NCI-H1105 (cell line): ENCODE measurements around the gene GATAD2A.
"Not testable (repeated sequence)": the region's sequence is repeated elsewhere in the genome, so short reads cannot be mapped to it uniquely, and the experiment has no call there.

Experiments used
- DNase-seq: peaks from one replicate; lab custom pipeline; 2025; lab: John Stamatoyannopoulos, UW

The GATAD2A gene

GRCh38 chr19:19447536-19448237 lies 42.2 kb downstream of the GATAD2A start:
- DNase-seq, result no peak

- no peak for DNase-seq
Observed at GRCh38 chr19:19448238-19448544, 42.7 kb downstream of the GATAD2A start.

- no peak for DNase-seq
Observed at GRCh38 chr19:19451429-19452242, 46.2 kb downstream of the GATAD2A start.

GRCh38 chr19:19452243-19453124 lies 47.0 kb downstream of the GATAD2A start:
- DNase-seq, result no peak

GRCh38 chr19:19453125-19453454 lies 47.6 kb downstream of the GATAD2A start:
- DNase-seq, result no peak

DNA sequence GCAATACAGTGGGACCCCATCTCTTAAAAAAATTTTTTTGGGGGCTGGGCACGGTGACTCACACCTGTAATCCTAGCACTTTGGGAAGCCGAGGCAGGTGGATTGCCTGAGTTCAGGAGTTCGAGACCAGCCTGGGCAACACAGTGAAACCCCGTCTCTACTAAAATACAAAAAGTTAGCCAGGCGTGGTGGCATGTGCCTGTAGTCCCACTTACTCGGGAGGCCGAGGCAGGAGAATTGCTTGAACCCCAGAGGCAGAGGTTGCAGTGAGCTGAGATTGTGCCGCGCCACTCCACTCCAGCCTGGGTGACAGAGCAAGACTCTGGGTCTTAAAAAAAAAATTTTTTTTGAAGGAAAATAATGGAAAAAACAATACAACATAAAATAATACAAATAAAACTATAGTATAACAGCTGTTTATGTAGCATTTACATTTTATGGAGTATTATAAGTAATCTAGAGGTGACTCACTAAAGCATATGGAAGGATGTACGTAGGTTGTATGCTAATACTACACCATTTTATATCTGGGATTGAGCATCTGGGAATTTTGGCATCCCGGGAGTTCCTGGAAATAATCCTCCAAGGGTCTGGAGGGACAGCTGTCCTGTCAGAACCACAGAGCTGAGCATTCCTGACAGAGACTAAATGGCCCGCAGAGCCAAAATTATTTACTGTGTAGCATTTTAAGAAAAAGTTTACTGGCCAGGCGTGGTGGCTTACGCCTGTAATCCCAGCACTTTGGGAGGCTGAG lies 49.9 kb downstream of the GATAD2A start:
- DNase-seq, result not testable (repeated sequence)

DNA sequence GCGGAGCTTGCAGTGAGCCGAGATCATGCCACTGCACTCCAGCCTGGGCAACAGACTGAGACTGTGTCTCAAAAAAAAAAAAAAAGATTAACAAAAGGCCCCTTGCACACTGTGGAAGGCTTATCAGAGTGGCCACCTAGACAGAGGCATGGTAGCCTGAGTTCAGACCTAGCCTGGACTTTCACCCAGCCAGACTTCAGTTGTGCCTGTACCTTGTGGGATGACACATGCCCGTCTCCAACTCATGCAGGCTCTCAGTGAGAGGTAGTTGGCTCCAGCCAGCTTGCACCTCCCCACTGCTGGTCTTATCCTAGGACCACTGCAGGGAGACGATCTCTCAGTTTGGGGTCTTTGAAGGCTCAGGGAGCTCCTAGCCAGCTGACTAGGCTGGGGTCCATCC lies 52.2 kb downstream of the GATAD2A start:
- DNase-seq, result no peak

DNA sequence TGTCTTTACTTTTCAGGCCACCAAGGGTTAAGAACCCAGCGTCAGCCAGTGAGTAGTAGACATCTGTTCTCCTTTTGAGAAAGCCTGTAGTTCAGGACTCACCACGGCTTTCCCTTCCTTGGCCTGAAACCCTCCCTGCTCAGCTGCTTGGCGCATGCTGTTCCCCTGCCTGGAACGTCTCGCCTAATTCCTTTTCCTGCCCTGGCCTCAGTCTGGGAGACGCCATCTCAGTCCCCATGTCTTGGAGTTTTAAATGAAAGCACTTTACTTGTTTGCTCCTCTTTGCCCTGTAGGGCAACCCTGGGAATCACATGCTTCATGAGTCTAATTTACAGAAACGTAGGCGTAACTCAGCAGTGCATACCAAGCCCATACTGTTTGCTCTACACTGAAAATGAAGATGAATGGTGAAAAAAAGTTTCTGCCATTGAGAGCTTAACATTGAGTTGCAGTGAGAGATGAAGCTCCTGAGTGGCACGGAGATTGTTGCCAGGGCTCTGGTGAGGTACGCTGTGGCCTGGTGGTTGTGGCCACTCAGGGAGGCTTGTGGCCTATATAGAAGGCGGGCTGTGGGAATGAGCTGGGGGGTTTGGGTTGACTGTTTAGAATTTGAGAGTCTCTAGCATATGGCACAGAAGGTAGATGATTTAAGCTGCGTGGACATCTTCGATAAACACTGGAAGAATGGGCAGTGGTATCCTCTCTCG lies 52.8 kb downstream of the GATAD2A start:
- no peak for DNase-seq

DNA sequence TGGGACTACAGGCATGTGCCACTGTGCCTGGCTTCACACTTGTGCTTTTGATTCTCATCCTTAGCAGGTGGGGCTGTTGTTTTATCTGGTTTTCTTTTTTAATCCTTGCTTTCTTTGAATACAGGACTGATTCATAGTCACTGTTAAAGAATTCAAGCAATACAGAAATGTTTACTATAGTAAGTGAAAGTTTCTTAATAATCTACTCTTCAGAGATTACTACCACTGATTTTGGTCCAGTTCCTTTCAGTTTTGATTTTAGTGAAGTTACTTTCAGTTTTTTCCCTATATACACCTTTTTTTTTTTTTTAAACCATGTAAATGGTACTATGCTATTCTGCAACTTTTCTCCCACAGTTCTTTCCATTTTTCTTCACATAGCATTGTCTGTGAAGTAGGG lies 53.6 kb downstream of the GATAD2A start:
- DNase-seq, result no peak

- no peak for DNase-seq
Observed at GRCh38 chr19:19459707-19460251, 54.3 kb downstream of the GATAD2A start.

GRCh38 chr19:19460258-19460731 lies 54.8 kb downstream of the GATAD2A start:
- DNase-seq, result no peak

GRCh38 chr19:19460761-19461265 lies 55.3 kb downstream of the GATAD2A start:
- DNase-seq, result no peak

DNA sequence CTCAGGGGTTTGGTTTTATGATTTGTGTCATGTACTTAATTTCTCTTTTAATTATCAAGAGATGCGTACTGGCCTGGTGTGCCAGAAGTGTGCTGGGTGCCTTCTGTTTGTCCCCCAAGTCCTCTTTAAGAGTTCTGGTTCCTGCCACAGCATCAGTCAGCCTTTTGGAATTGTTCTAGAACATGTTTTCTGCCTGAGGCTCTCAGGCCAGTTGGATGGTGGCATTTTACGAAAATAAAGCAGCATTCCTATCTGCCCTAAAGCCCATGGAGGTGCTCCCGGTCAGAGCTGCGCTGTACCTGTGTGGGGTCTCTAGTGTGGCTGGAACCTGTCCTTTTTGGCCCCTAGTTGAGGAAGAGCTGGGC lies 55.8 kb downstream of the GATAD2A start:
- no peak for DNase-seq

DNA sequence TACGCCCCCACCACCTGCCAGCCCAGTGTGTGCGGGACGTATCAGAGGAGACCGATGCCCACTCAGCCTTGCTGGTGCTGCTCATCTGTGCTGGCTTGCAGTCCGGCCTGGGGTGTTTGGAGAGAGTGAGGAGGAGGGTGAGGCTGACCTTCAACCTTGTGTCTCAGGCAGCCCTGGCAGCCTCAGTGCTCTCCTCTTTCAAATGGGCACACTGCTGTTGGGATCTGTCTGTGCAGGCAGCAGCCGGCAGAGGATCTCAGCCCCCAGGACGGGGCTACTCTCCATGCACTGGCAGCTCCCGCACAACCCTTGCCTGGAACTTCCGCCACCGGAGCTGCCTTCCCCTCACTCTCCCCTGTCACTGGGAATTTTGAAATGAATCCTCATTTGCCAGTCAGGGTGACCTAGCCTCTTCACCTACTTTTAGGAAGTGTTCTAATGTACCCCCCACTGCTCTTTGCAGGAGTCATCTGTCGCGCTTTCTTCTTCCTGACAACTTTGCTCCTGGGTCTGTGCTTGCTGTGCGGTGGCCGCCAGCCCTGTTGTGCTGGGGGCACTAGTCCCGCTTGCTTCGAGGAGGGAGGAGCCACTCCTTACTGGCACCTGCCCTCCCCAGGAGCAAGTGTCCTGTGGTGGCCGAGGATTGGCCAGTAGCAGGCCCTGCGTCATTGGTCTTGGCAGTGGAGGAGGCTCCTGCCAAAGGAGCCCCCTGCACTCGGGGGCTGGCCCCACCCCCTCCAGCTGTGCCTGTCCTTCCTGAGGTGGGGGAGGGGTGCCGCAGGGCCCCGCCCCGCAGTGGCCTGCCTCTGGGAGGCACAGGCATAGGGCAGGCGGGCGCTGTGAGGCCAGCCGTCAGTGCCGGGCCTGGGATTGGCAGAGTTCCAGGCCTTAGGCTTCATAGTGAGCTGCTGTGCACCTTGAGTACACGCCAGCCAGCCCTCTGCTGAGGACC lies 56.5 kb downstream of the GATAD2A start:
- DNase-seq, result peak; percentile 86

GRCh38 chr19:19463348-19464117 lies 58.1 kb downstream of the GATAD2A start:
- DNase-seq, result no peak

DNA sequence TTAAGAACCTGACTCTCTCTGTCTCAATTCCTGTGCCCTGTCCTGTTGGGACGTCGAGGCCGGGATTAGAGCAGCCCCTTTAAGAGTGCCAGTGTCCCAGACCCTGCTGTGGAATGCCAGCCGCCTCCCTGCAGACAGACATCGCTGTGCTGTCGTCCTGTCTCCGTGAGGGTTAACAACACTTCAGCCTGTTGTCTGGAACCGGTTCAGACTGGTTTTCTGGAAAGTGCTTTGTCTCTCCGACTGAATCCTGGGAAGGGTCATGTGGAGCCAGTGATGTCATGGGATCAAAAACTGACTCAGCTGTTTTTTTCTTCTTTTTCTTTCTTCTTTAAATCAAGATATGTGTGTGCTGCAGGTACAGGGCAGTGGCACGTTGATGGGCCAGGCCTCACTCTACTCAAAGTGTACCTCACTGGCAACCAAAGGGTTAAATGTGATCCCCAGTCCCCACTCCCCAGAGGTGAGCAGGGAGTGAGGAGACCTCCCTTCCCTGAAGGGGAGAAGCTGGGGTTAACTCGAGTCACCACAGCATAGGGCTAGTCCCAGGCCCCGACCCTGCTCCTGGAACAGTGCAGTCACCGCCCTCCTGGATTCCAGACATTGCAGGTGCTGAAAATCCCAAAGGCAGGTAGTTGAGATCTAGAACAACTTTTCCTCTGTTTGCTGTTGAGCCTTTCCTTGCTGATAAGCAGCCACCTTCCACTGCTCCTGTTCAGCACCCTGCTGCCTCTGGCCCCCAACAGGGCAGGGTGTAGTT lies 59.0 kb downstream of the GATAD2A start:
- no peak for DNase-seq

DNA sequence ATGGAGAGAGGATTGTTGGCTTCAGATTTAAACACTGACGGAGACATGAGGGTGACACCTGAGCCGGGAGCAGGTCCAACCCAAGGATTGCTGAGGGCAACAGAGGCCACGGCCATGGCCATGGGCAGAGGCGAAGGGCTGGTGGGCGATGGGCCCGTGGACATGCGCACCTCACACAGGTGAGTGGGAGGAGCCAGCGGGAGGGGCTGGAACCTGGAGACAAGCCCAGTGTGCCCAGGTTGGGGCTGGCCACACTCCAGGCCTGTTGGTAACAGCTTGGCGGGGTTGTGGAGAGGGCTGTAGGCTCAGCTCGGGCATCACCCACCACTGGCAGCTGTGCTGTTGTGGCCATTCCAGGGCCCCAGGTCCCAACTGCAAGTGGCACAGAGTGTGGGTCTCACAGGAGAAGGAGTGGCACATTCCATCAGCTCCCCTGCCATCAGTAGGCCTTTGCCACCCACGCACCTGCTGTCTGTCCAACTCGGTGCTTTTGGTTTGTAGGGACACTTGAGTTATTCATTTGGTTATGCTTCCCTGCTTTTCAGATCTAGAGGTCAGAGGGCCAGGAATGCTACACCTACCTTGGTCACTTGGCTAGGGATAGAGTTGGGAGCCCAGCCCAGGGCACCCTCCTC lies 60.1 kb downstream of the GATAD2A start:
- DNase-seq, result no peak

DNA sequence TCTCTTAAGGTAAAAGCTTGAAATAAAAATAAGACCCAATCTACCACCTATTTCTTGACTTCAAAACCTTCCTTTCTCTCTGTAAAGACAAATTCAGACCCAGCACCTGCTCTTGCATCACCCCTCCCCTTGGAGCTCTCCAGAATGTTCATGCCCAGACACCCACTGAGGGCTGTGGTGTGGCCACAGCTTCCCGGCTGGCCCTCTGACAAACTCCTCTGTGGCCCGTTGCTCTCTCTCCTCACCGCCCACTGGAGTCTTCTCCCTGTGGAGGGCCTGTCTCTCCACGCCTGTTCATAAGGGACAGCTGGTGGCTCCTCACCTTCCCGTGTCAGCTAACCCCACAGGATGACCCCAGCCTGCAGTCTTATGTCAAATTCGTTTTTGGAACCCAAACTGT lies 60.7 kb downstream of the GATAD2A start:
- no peak for DNase-seq
